Islet of Langerhans (tissue), 1 donor: ENCODE data around the gene CA9.

Experiments
- FAIRE-seq: peaks from one replicate; lab custom pipeline; 2011; peaks lifted over from hg19 to GRCh38; lab: Jason Lieb, UNC

The CA9 gene

GRCh38 chr9:35675732-35676392, 2.1 kb downstream of the CA9 start:
- no peak for FAIRE-seq

DNA sequence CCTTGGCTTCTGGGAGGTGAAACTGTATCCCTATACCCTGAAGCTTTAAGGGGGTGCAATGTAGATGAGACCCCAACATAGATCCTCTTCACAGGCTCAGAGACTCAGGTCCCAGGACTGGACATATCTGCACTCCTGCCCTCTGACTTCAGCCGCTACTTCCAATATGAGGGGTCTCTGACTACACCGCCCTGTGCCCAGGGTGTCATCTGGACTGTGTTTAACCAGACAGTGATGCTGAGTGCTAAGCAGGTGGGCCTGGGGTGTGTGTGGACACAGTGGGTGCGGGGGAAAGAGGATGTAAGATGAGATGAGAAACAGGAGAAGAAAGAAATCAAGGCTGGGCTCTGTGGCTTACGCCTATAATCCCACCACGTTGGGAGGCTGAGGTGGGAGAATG, 5.4 kb downstream of the CA9 start:
- FAIRE-seq: no peak

DNA sequence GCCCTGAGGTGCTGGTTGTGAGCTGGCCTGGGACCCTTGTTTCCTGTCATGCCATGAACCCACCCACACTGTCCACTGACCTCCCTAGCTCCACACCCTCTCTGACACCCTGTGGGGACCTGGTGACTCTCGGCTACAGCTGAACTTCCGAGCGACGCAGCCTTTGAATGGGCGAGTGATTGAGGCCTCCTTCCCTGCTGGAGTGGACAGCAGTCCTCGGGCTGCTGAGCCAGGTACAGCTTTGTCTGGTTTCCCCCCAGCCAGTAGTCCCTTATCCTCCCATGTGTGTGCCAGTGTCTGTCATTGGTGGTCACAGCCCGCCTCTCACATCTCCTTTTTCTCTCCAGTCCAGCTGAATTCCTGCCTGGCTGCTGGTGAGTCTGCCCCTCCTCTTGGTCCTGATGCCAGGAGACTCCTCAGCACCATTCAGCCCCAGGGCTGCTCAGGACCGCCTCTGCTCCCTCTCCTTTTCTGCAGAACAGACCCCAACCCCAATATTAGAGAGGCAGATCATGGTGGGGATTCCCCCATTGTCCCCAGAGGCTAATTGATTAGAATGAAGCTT, 6.1 kb downstream of the CA9 start:
- FAIRE-seq: no peak

GRCh38 chr9:35680331-35681105, 6.8 kb downstream of the CA9 start:
- FAIRE-seq: no peak

DNA sequence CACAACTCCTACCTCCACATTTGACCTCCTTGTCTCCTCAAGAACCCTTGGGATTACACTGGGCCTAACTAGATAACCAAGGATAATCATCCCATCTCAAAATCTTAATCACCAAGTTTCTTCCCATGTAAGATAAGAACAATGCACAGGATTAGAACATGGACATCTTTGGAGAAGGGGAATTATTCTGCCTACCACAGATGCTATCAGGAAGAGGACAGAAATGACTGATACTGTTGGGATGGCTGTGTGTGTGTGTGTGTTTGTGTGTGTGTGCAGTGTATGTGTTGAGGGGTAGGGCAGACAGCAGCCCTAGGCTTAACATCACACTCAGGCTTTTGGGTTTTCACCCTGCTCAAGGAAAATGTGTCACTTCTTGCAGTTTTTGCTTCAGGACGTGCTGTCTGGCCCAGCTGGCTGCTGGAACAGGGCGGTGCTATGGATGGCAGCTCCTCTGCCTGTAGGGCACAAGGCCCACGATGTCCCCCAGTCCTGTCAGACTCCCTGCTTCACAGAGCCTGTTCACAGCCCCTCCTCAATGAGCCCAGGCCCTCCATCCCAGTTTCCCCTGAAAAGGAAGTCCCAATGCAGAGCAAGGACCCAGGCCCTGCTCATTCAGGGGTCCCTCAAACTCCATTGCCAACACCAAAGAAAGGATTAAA, 7.7 kb downstream of the CA9 start:
- FAIRE-seq: no peak

- no peak for FAIRE-seq
Observed at GRCh38 chr9:35682051-35682450, 8.3 kb downstream of the CA9 start.

- no peak for FAIRE-seq
Observed at GRCh38 chr9:35682520-35683315, 9.0 kb downstream of the CA9 start.

GRCh38 chr9:35683323-35683722, 9.6 kb downstream of the CA9 start:
- FAIRE-seq: no peak

DNA sequence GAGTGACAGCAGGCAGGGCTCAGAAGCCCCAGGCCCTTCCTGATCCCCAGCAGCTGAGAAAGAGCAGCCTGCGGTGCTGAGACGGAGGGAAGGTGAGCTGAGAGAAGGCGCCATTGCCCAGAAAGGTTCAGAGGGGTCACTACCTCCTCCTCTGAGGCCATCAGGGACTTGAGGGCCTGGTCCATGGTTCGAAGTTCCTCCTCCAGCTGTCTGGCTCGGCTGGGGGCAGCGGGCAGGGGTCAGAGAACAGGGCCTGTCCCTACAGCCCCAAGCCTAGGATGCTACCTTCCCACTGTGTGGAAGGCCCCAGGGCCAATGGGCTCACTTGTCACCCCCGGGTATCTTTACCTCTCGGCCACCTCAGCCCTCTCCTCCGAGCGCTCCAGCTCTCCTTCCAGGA, 11.2 kb downstream of the CA9 start:
- FAIRE-seq: no peak

DNA sequence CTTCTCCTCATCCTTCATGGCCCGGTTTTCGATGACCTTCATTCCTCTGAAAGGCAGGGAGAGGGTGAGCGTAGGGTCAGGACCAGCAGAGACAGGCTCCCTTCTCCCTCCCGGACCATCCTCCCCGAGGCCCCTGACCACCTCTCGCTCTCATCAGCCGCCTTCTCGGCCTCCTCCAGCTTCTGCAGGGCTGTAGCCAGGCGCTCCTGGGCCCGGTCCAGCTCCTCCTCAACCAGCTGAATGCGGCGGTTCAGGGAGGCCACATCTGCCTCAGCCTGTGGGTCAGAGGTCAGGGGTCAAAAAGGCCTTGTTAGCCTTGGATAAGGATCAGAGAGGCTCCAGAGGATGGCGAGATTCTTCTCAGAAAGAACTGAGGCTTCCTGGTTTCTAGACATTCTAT, 11.8 kb downstream of the CA9 start:
- FAIRE-seq: no peak

- no peak for FAIRE-seq
Observed at GRCh38 chr9:35686222-35687203, 12.8 kb downstream of the CA9 start.

- FAIRE-seq: no peak
Observed at GRCh38 chr9:35687306-35687705, 13.6 kb downstream of the CA9 start.

GRCh38 chr9:35687972-35688557, 14.3 kb downstream of the CA9 start:
- no peak for FAIRE-seq

GRCh38 chr9:35688558-35689541, 15.1 kb downstream of the CA9 start:
- no peak for FAIRE-seq

- FAIRE-seq: no peak
Observed at GRCh38 chr9:35689542-35690293, 16.0 kb downstream of the CA9 start, which contains the start of gene TPM2. Gene TPM2, minus strand, starts transcription at chr9:35689925. Its CDS starts 108 bp downstream, at chr9:35689817.

- FAIRE-seq: no peak
Observed at GRCh38 chr9:35690294-35690613, 16.5 kb downstream of the CA9 start.

- no peak for FAIRE-seq
Observed at GRCh38 chr9:35690614-35691333, 17.0 kb downstream of the CA9 start.

DNA sequence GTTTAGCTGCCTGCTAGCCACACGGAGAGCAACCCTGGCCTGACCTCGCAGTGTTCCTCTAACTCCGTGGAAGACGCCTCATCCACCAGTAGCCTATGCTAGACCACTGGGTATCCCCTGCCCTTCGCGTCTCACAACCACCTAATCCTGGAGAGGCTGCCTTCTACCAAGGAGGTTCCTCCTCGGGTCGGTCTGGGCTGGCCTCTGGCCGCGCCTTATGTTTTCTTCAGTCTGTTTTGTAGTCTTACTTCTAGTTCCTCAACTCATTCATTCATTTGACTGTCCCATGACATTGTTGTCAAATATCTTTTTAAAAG, 17.6 kb downstream of the CA9 start:
- FAIRE-seq: no peak
